Osteocyte (in vitro differentiated cells): ENCODE measurements around the gene ELF4. TPM values are rescaled to one million over a fixed set of nuclear protein-coding genes. Genes with fewer than 3 reads are reported as not detected.
A peak's percentile ranks its signal among the peaks of the same experiment; 100 is the strongest.
"Not testable (repeated sequence)": the region's sequence is repeated elsewhere in the genome, so short reads cannot be mapped to it uniquely, and the experiment has no call there.

Experiments used
- DNase-seq: peaks from one replicate; pipeline ENCODE4 v3.0.0; 2021; ENCODE audit warnings: mixed read lengths; ENCODE audit not compliant: unreplicated experiment; ENCODE audit errors: extremely low spot score
- H3K27ac Mint-ChIP-seq: one replicate; pipeline ENCODE4 v1.8.0; 2021; ENCODE audit warnings: mild to moderate bottlenecking, mixed read lengths; ENCODE audit not compliant: unreplicated experiment
- H3K27me3 Mint-ChIP-seq: one replicate; pipeline ENCODE4 v1.8.0; 2021; ENCODE audit warnings: mixed read lengths; ENCODE audit not compliant: unreplicated experiment
- H3K36me3 Mint-ChIP-seq: one replicate; pipeline ENCODE4 v1.8.0; 2021; ENCODE audit warnings: mixed read lengths; ENCODE audit not compliant: unreplicated experiment
- H3K4me1 Mint-ChIP-seq: one replicate; pipeline ENCODE4 v1.8.0; 2021; ENCODE audit warnings: mixed read lengths; ENCODE audit not compliant: unreplicated experiment
- H3K4me3 Mint-ChIP-seq: one replicate; pipeline ENCODE4 v1.8.0; 2021; ENCODE audit warnings: mild to moderate bottlenecking, moderate library complexity, mixed read lengths; ENCODE audit not compliant: unreplicated experiment
- H3K9me3 Mint-ChIP-seq: one replicate; pipeline ENCODE4 v1.8.0; 2021; ENCODE audit warnings: mixed read lengths; ENCODE audit not compliant: unreplicated experiment
- total RNA-seq: library from RNA; stranded (reverse); gene quantifications from 2 replicates; pipeline ENCODE4 v1.2.1, GENCODE V29; 2021
- TF ChIP-seq, protein P1 (sequence below): fragments of 200-600 bp; sonication (generic); IDR thresholded peaks from 2 replicates; pipeline ENCODE4 v1.5.0; 2021; ENCODE audit warnings: antibody characterized with exemption, mild to moderate bottlenecking, moderate library complexity

ELF4 gene
- total RNA-seq, 1 donor from 2014 or later: 25.2 TPM

DNA sequence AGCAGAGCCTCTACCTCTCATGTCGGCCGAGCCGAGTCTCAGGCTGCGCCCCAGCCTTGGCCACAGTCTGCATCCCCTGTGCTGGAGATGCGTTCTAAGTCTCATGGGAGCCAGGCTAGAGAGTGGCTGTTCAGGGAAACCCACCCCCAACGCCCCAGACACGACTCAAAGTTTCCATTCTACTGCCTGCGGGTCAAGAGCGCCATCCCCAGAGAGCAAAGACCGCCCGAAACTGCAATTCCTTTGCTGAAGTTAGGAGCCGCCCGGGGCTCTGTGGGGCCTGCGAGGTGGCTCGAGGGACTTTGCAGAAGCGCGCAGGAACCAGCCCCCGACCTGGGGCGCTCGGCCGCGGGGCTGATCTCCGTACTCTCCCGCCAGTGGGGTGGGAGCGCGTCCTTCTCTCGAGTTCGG lies 10.0 kb upstream of the ELF4 start:
- TF ChIP-seq, protein P1, sequence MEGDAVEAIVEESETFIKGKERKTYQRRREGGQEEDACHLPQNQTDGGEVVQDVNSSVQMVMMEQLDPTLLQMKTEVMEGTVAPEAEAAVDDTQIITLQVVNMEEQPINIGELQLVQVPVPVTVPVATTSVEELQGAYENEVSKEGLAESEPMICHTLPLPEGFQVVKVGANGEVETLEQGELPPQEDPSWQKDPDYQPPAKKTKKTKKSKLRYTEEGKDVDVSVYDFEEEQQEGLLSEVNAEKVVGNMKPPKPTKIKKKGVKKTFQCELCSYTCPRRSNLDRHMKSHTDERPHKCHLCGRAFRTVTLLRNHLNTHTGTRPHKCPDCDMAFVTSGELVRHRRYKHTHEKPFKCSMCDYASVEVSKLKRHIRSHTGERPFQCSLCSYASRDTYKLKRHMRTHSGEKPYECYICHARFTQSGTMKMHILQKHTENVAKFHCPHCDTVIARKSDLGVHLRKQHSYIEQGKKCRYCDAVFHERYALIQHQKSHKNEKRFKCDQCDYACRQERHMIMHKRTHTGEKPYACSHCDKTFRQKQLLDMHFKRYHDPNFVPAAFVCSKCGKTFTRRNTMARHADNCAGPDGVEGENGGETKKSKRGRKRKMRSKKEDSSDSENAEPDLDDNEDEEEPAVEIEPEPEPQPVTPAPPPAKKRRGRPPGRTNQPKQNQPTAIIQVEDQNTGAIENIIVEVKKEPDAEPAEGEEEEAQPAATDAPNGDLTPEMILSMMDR: no peak
- Mint-ChIP-seq H3K36me3 (peaks cover 5% of the 10 kb centered on the region), H3K27ac (peak overlapping the region; percentile 86), H3K4me3 (peak overlapping the region; percentile 60), H3K4me1 (peaks cover 29% of the 10 kb centered on the region), H3K9me3 (no peaks in the 10 kb centered on the region), H3K27me3 (no peaks in the 10 kb centered on the region)
- no peak for DNase-seq

DNA sequence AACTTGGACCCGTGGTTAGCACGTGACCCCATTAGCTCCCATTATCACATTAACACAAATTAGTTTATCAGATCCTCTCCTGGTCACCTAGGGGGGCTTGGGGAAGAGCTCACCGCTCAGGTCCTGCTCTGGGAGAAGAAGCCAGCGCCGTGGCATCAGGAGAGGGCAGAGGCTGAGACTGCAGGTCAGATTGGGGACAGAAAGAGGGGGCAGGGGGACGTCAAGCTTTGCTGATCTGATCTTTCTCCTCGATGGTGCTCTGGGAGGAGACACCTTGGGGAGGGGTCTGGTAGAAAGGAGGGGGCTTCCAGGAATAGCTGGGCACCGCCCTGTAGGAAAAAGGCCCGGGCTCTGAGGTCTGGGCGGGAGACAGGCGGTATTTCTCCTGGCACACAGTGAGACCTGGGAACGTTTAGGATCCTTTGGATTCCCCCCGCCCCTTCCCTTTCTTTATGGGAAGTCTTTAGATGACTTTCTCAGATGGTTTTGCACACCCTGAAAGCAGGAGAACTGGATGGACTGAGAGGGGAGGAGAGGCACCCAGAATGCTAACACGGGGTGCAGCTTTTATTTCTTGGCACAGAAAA lies 9.1 kb upstream of the ELF4 start:
- Mint-ChIP-seq H3K9me3 (no peaks in the 10 kb centered on the region), H3K4me1 (peaks cover 30% of the 10 kb centered on the region), H3K36me3 (peaks cover 4% of the 10 kb centered on the region), H3K4me3 (peak overlapping the region; percentile 53), H3K27ac (peak overlapping the region; percentile 86), H3K27me3 (no peaks in the 10 kb centered on the region)
- DNase-seq: no peak
- TF ChIP-seq, protein P1: no peak

GRCh38 chrX:130118441-130119311 lies 8.4 kb upstream of the ELF4 start:
- Mint-ChIP-seq H3K4me3 (peak overlapping the region; percentile 53), H3K27ac (peak overlapping the region; percentile 86), H3K36me3 (peaks cover 4% of the 10 kb centered on the region), H3K27me3 (no peaks in the 10 kb centered on the region), H3K4me1 (peaks cover 36% of the 10 kb centered on the region), H3K9me3 (no peaks in the 10 kb centered on the region)
- TF ChIP-seq, protein P1: no peak
- no peak for DNase-seq

DNA sequence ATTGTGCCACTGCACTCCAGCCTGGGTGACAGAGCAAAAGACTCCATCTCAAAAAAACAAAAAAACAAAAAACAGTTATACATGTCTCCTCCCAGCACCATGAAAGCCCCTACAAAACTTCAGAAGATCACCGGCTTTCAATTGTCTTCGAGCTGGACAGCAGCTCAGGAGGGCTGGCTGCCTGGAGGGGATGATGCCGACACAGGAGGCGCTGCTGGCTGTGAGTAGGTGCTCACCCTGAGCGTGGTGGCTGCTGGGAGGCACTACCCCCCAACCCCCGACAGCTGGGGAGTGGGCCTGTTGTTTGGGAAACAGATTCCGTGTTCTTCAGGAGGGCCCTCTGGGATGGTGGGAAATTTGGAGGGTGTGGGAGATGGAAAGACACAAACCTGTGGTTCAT lies 6.9 kb upstream of the ELF4 start:
- TF ChIP-seq, protein P1: no peak
- no peaks in the 10 kb centered on the region for H3K27me3 Mint-ChIP-seq
- no peaks in the 10 kb centered on the region for H3K9me3 Mint-ChIP-seq
- H3K36me3 Mint-ChIP-seq: no peaks in the 10 kb centered on the region
- H3K27ac Mint-ChIP-seq: no peak overlapping the region
- H3K4me1 Mint-ChIP-seq: peaks cover 37% of the 10 kb centered on the region
- no peak overlapping the region for H3K4me3 Mint-ChIP-seq
- DNase-seq: no peak

GRCh38 chrX:130115119-130115885 lies 5.0 kb upstream of the ELF4 start:
- H3K27ac Mint-ChIP-seq, H3K9me3 Mint-ChIP-seq, H3K4me3 Mint-ChIP-seq, DNase-seq, H3K27me3 Mint-ChIP-seq, H3K36me3 Mint-ChIP-seq: not testable (repeated sequence)
- peaks cover 41% of the 10 kb centered on the region for H3K4me1 Mint-ChIP-seq
